ENCODE measurements around the gene EDC3. TPM values are rescaled to one million over a fixed set of nuclear protein-coding genes. Genes with fewer than 3 reads are reported as not detected.
A peak's percentile ranks its signal among the peaks of the same experiment; 100 is the strongest.

Gene EDC3
- polyA plus RNA-seq, 2 of the 4 experiments (the other 2 are of a cell fraction) = 23.2 to 24.1 TPM

GRCh38 chr15:74605795-74606150, 90.1 kb downstream of the EDC3 start:
- TF ChIP-seq RCOR1 (IDR thresholded peaks at IDR 0.05; ENCODE audit: low read depth, low read length) (no peak), ZFP36 (IDR thresholded peaks at IDR 0.05; ENCODE audit: borderline replicate concordance, partially characterized antibody) (peak; percentile 27)
- FAIRE-seq = no peak
- Histone ChIP-seq H3K9me3 (no peaks in the 10 kb centered on the region), H3K4me2 (no peak overlapping the region), H3K27ac (no peak overlapping the region), H3K4me1 (no peaks in the 10 kb centered on the region), H3K4me3 (no peak overlapping the region)
- 63% methylated on average over 1 of the region's 1 CpG for WGBS (ENCODE audit: missing lambda C conversion rate)
- ChIA-PET POLR2A (no interaction called here), CTCF (no interaction called here)
- no peak for ATAC-seq
- DNase-seq (ENCODE audit: low read depth in 1 of 2, low spot score in 1 of 2) = no peak

- ATAC-seq (no peak), FAIRE-seq (no peak), DNase-seq (ENCODE audit: low read depth in 1 of 2, low spot score in 1 of 2) (no peak)
- H3K9me3 ChIP-seq = no peaks in the 10 kb centered on the region
- POLR2A ChIA-PET = no interaction called here
- CTCF ChIA-PET = interaction anchor here (1.2 to 1.8 kb wide), 3 partner anchors 8 to 30 kb away, joined by 3 to 6 read pairs (median 4); no protein-coding TSS in a partner anchor
- H3K4me2 ChIP-seq = no peak overlapping the region
- H3K4me1 ChIP-seq = no peaks in the 10 kb centered on the region
- WGBS (ENCODE audit: missing lambda C conversion rate) = 80% methylated on average over 8 of the region's 12 CpGs
- H3K4me3 ChIP-seq = no peak overlapping the region
- H3K27ac ChIP-seq = no peak overlapping the region
- TF ChIP-seq ZC3H11A (IDR thresholded peaks at IDR 0.05) (no peak), ZNF302 (CRISPR knock-in tag; IDR thresholded peaks at IDR 0.05) (no peak), KDM5A (IDR thresholded peaks at IDR 0.05) (no peak), RNF2 (IDR thresholded peaks at IDR 0.05; ENCODE audit: borderline replicate concordance, low read depth) (no peak)
Observed at GRCh38 chr15:74604983-74605794, 90.6 kb downstream of the EDC3 start.

- FAIRE-seq = no peak
- Histone ChIP-seq H3K4me3 (no peak overlapping the region), H3K27ac (no peak overlapping the region), H3K4me2 (no peak overlapping the region), H3K9me3 (no peaks in the 10 kb centered on the region), H3K4me1 (0 out of 3 replicates have a peak, but pooled peaks cover 5% of the 10 kb centered on the region)
- WGBS (ENCODE audit: missing lambda C conversion rate) = 93% methylated on average over 3 of the region's 11 CpGs
- no peak for ATAC-seq
- TF ChIP-seq CBX8 (IDR thresholded peaks at IDR 0.05) = no peak
- no peak for TF ChIP-seq CTCF (IDR thresholded peaks at IDR 0.05)
- no peak for TF ChIP-seq POLR2A (IDR thresholded peaks at IDR 0.05; ENCODE audit: low read length)
- TF ChIP-seq ESRRA (IDR thresholded peaks at IDR 0.05; ENCODE audit: borderline replicate concordance, low read length) = no peak
- no peak for TF ChIP-seq MAX (IDR thresholded peaks at IDR 0.05)
- no peak for TF ChIP-seq HDAC2 (IDR thresholded peaks at IDR 0.05)
- TF ChIP-seq SREBF2 (IDR thresholded peaks at IDR 0.05) = no peak
- no peak for TF ChIP-seq PHF8 (IDR thresholded peaks at IDR 0.05; ENCODE audit: borderline replicate concordance, low read depth)
- TF ChIP-seq JUNB (IDR thresholded peaks at IDR 0.05) = no peak
- TF ChIP-seq EHF (CRISPR knock-in tag; IDR thresholded peaks at IDR 0.05) = no peak
- TF ChIP-seq FOSB (CRISPR knock-in tag; IDR thresholded peaks at IDR 0.05) = no peak
- no peak for TF ChIP-seq RFX5 (IDR thresholded peaks at IDR 0.05)
- TF ChIP-seq HOXA7 (CRISPR knock-in tag; IDR thresholded peaks at IDR 0.05) = no peak
- TF ChIP-seq ZSCAN20 (CRISPR knock-in tag; IDR thresholded peaks at IDR 0.05) = no peak
- TF ChIP-seq ATOH8 (CRISPR knock-in tag; IDR thresholded peaks at IDR 0.05; ENCODE audit: low read depth) = no peak
- no peak for TF ChIP-seq BCL3 (IDR thresholded peaks at IDR 0.05)
- TF ChIP-seq JUN (IDR thresholded peaks at IDR 0.05) = no peak
- no peak for TF ChIP-seq MYC (IDR thresholded peaks at IDR 0.05; ENCODE audit: borderline replicate concordance, low read length)
- no peak for TF ChIP-seq RCOR1 (IDR thresholded peaks at IDR 0.05; ENCODE audit: low read depth, low read length)
- no peak for TF ChIP-seq RAD21 (conservative IDR thresholded peaks at IDR 0.05 in 1 of 2, IDR thresholded peaks at IDR 0.05 in 1 of 2)
- no peak for DNase-seq (ENCODE audit: low read depth in 1 of 2, low spot score in 1 of 2)
- CTCF ChIA-PET = interaction anchor here (0.6 to 1.8 kb wide), 5 partner anchors 9 to 173 kb away, joined by 3 to 6 read pairs (median 4); no protein-coding TSS in a partner anchor
- POLR2A ChIA-PET = no interaction called here
Observed at GRCh38 chr15:74603789-74604705, 91.8 kb downstream of the EDC3 start.

All from A549 (cell line).